Measurements from ENCODE around the gene NTSR1.

- TF ChIP-seq CTCF (IDR thresholded peaks at IDR 0.05) (no peak), POLR2A (IDR thresholded peaks at IDR 0.05) (no peak)
Observed at GRCh38 chr20:62806383-62807050, 97.9 kb downstream of the NTSR1 start.

Data from right lobe of liver (tissue), 4 donors.